HEK293T (cell line): ENCODE measurements around the gene HLA-DQB1.

Source experiments
- BHLHE40 ChIP-seq: fragments of 450-650 bp; IDR thresholded peaks from 2 replicates; pipeline ENCODE4 v1.6.1; 2016; ENCODE audit warnings: mild to moderate bottlenecking, moderate library complexity, borderline replicate concordance
- HDGF ChIP-seq: fragments of 450-650 bp; IDR thresholded peaks from 2 replicates; pipeline ENCODE4 v1.6.1; 2017; ENCODE audit warnings: antibody characterized with exemption, borderline replicate concordance

GRCh38 chr6:32638532-32639219 is 27.8 kb downstream of the HLA-DQB1 start:
- TF ChIP-seq BHLHE40 (no peak), HDGF (no peak)
